Loucy (cell line): Measurements from ENCODE around the gene ADGRL1.

Experiments
- H2AFZ ChIP-seq: fragments of 200-600 bp; sonication (generic); 2 replicates; pipeline ENCODE4 v1.6.0; 2016; ENCODE audit warnings: antibody characterized with exemption, mild to moderate bottlenecking, low read length, moderate library complexity
- H3F3A ChIP-seq: fragments of 200-600 bp; 2 replicates; pipeline ENCODE4 v1.6.0; 2016; ENCODE audit warnings: antibody characterized with exemption, low read depth, mild to moderate bottlenecking
- H3K27me3 ChIP-seq: fragments of 200-600 bp; sonication (generic); 2 replicates; pipeline ENCODE4 v1.6.1; 2014; ENCODE audit warnings: low read length, mild to moderate bottlenecking; ENCODE audit not compliant: insufficient read depth, poor library complexity, severe bottlenecking
- H3K36me3 ChIP-seq: fragments of 200-600 bp; sonication (generic); 2 replicates; pipeline ENCODE4 v1.6.1; 2016; ENCODE audit warnings: low read length; ENCODE audit not compliant: insufficient read depth
- H3K4me1 ChIP-seq: fragments of 200-600 bp; sonication (generic); 2 replicates; pipeline ENCODE4 v1.5.1; 2014; ENCODE audit warnings: low read length, mild to moderate bottlenecking; ENCODE audit not compliant: insufficient read depth, poor library complexity, severe bottlenecking
- H3K4me2 ChIP-seq: fragments of 200-600 bp; sonication (generic); 2 replicates; pipeline ENCODE4 v1.6.0; 2014; ENCODE audit warnings: antibody characterized with exemption, low read length, low read depth, mild to moderate bottlenecking; ENCODE audit not compliant: poor library complexity, severe bottlenecking
- H3K4me3 ChIP-seq: fragments of 200-600 bp; sonication (generic); 2 replicates; pipeline ENCODE4 v1.5.1; 2014; ENCODE audit warnings: low read length, mild to moderate bottlenecking, mixed read lengths; ENCODE audit not compliant: poor library complexity, severe bottlenecking
- H3K79me2 ChIP-seq: fragments of 200-600 bp; sonication (generic); 2 replicates; pipeline ENCODE4 v1.6.1; 2014; ENCODE audit warnings: low read length; ENCODE audit not compliant: insufficient read depth
- H3K9ac ChIP-seq: fragments of 200-600 bp; sonication (generic); 2 replicates; pipeline ENCODE4 v1.6.0; 2014; ENCODE audit warnings: mild to moderate bottlenecking, low read depth, low read length, moderate library complexity; ENCODE audit not compliant: poor library complexity, severe bottlenecking
- H3K9me2 ChIP-seq: fragments of 200-600 bp; sonication (generic); replicated peaks from 2 replicates; pipeline ENCODE4 v1.6.1; 2016; ENCODE audit warnings: low read depth, low read length, mixed read lengths
- H3K9me3 ChIP-seq: fragments of 200-600 bp; sonication (generic); 2 replicates; pipeline ENCODE4 v1.6.1; 2014; ENCODE audit warnings: mild to moderate bottlenecking, antibody characterized with exemption, low read length, low read depth; ENCODE audit not compliant: insufficient read depth
- H4K20me1 ChIP-seq: fragments of 200-600 bp; sonication (generic); 2 replicates; pipeline ENCODE4 v1.6.0; 2014; ENCODE audit warnings: antibody characterized with exemption, low read length, mild to moderate bottlenecking; ENCODE audit not compliant: insufficient read depth, poor library complexity, severe bottlenecking
- CTCF ChIP-seq: fragments of 200-600 bp; sonication (generic); conservative IDR thresholded peaks from 2 replicates; pipeline ENCODE4 v1.5.1; 2014; ENCODE audit warnings: mild to moderate bottlenecking, antibody characterized with exemption, low read length
- EZH2phosphoT487 ChIP-seq: fragments of 200-600 bp; IDR thresholded peaks from 2 replicates; pipeline ENCODE4 v1.6.1; 2018; ENCODE audit warnings: antibody characterized with exemption, mild to moderate bottlenecking, moderate library complexity, borderline replicate concordance

Gene ADGRL1

GRCh38 chr19:14149509-14149994 is 56.4 kb downstream of the ADGRL1 start:
- Histone ChIP-seq H2AFZ (no peak overlapping the region), H3F3A (no peaks in the 10 kb centered on the region), H3K9me2 (no peaks in the 10 kb centered on the region), H3K79me2 (no peaks in the 10 kb centered on the region), H3K27me3 (no peaks in the 10 kb centered on the region), H4K20me1 (no peaks in the 10 kb centered on the region), H3K4me1 (no peaks in the 10 kb centered on the region), H3K9ac (no peak overlapping the region), H3K9me3 (no peaks in the 10 kb centered on the region), H3K36me3 (peaks cover 12% of the 10 kb centered on the region; the same call in 1 of the 2 replicates), H3K4me2 (no peak overlapping the region), H3K4me3 (no peak overlapping the region)
- TF ChIP-seq EZH2phosphoT487 (no peak), CTCF (no peak)

GRCh38 chr19:14148751-14149410 is 57.1 kb downstream of the ADGRL1 start:
- Histone ChIP-seq H3K27me3 (no peaks in the 10 kb centered on the region), H3K4me3 (no peak overlapping the region), H3K9me3 (no peaks in the 10 kb centered on the region), H4K20me1 (no peaks in the 10 kb centered on the region), H3F3A (no peaks in the 10 kb centered on the region), H3K79me2 (no peaks in the 10 kb centered on the region), H3K4me2 (no peak overlapping the region), H3K4me1 (no peaks in the 10 kb centered on the region), H2AFZ (no peak overlapping the region), H3K9me2 (no peaks in the 10 kb centered on the region), H3K36me3 (peaks cover 12% of the 10 kb centered on the region; the same call in 1 of the 2 replicates), H3K9ac (no peak overlapping the region)
- TF ChIP-seq CTCF = no peak
- TF ChIP-seq EZH2phosphoT487 = no peak

GRCh38 chr19:14147797-14148605 is 58.0 kb downstream of the ADGRL1 start:
- H3K36me3 ChIP-seq = peaks cover 12% of the 10 kb centered on the region; the same call in 1 of the 2 replicates
- no peak overlapping the region for H2AFZ ChIP-seq
- no peak overlapping the region for H3K9ac ChIP-seq
- H3F3A ChIP-seq = no peaks in the 10 kb centered on the region
- no peaks in the 10 kb centered on the region for H3K79me2 ChIP-seq
- H3K4me2 ChIP-seq = no peak overlapping the region
- no peaks in the 10 kb centered on the region for H3K27me3 ChIP-seq
- H3K4me1 ChIP-seq = no peaks in the 10 kb centered on the region
- H3K4me3 ChIP-seq = no peak overlapping the region
- no peaks in the 10 kb centered on the region for H4K20me1 ChIP-seq
- TF ChIP-seq EZH2phosphoT487 = no peak
- TF ChIP-seq CTCF = peak; percentile 69
- H3K9me2 ChIP-seq = no peaks in the 10 kb centered on the region
- no peaks in the 10 kb centered on the region for H3K9me3 ChIP-seq
